ENCODE data around the gene VPS26C. TPM values are rescaled to one million over a fixed set of nuclear protein-coding genes. Genes with fewer than 3 reads are reported as not detected.

The VPS26C gene
- total and polyA plus RNA-seq, 10 of the 15 experiments (the other 5 are each of a cell fraction or from before 2014, with no cell fraction given), result 32.5 to 65.1 (median 48.0) TPM

DNA sequence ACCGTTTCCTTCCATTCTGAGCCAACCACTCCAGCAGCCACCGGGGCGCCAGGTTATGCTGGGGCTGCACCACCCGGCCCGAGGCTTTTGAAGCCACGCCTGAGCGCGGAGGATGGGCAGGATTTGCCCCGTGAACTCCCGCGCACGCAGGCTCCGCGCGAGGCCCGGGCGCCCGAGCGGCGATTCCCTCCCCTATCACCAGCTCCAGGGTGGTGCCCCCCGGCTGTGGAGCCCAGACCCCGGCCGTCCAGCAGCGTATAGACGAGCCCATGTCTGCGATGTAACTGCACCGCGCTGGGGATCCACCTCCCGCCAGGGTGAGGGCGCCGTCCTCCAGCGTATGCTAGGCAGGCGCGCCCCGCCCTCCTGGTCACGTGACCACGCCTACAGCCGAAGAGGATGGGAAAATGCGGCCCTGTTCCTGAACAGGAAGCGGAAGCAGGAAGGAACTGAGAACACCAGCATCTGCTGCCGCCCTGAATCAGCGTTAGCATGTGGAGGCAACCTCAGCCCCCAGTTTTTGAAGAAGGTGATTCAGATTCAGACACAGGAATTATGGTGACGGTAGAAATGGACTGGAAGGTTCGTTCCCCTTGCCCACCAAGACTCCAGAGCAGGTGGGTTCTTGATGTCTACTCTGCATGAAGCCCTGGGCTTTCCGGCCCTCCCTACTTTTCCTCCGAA, 46.0 kb downstream of the VPS26C start (continued):
- TF ChIP-seq POLR2AphosphoS5 (IDR thresholded peaks at IDR 0.05; ENCODE audit: low read length), result peak; percentile 74
- no peak for TF ChIP-seq SRF (IDR thresholded peaks at IDR 0.05; ENCODE audit: low read depth in 2 of 2, low read length in 2 of 2)
- TF ChIP-seq, protein P1, sequence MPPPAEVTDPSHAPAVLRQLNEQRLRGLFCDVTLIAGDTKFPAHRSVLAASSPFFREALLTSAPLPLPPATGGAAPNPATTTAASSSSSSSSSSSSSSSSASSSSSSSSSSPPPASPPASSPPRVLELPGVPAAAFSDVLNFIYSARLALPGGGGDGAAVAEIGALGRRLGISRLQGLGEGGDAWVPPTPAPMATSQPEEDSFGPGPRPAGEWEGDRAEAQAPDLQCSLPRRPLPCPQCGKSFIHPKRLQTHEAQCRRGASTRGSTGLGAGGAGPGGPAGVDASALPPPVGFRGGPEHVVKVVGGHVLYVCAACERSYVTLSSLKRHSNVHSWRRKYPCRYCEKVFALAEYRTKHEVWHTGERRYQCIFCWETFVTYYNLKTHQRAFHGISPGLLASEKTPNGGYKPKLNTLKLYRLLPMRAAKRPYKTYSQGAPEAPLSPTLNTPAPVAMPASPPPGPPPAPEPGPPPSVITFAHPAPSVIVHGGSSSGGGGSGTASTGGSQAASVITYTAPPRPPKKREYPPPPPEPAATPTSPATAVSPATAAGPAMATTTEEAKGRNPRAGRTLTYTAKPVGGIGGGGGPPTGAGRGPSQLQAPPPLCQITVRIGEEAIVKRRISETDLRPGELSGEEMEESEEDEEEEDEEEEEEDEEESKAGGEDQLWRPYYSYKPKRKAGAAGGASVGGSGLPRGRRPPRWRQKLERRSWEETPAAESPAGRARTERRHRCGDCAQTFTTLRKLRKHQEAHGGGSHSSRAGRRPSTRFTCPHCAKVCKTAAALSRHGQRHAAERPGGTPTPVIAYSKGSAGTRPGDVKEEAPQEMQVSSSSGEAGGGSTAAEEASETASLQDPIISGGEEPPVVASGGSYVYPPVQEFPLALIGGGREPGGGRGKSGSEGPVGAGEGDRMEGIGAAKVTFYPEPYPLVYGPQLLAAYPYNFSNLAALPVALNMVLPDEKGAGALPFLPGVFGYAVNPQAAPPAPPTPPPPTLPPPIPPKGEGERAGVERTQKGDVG (CRISPR knock-in tag; IDR thresholded peaks at IDR 0.05), result peak; percentile 93
- no peak for TF ChIP-seq RFX5 (IDR thresholded peaks at IDR 0.05; ENCODE audit: low read depth, low read length)
- TF ChIP-seq KDM1A (IDR thresholded peaks at IDR 0.05; ENCODE audit: borderline replicate concordance), result no peak

DNA sequence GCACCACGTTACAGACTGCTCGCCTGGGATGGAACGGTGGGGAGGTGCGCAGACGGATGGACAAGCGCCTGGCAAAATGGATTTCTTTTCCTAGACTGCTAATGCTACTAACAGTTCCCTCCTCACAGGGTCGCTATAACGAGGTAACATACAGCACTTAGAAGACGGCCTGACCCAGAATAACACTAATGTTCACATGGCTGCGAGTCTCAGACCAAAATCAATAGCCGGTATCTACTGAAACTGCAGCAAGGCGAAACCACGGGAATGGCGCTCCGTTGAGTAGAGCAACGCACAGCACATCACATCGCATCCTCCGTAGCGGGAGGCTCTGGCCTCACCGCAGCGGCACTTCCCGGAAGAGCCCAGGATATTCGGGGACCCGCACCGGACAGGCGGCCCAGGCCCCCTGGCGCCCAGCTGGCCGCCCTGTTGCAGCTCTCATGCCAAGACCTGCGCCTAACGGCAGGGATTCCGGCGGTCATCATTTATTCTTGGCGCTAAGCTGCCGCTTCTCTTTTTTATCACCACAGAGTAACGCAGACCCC, 46.6 kb downstream of the VPS26C start:
- 3% methylated on average over 35 of the region's 35 CpGs for WGBS (ENCODE audit: insufficient coverage, insufficient replicate concordance, low lambda C conversion rate, missing lambda C conversion rate)
- in situ Hi-C loops (cut with MboI), result no loop called here
- ATAC-seq, result peak; percentile 69
- DNase-seq (ENCODE audit: low read depth, low spot score), result no peak
- ChIA-PET CTCF (interaction anchor here (1.0 to 2.5 kb wide), 11 partner anchors 11 to 344 kb away, joined by 3 to 9 read pairs (median 5); no protein-coding TSS in a partner anchor), POLR2A (interaction anchor here (0.9 to 1.2 kb wide), 2 partner anchors 12 to 13 kb away, joined by 3 read pairs; no protein-coding TSS in a partner anchor), RAD21 (ENCODE audit: unreplicated experiment) (interaction anchor here (0.7 to 2.1 kb wide), 6 partner anchors 35 to 336 kb away, joined by 3 to 7 read pairs (median 3); no protein-coding TSS in a partner anchor), SMC1A (ENCODE audit: uncharacterized antibody, unreplicated experiment) (interaction anchor here (1.1 to 2.5 kb wide), 4 partner anchors 10 to 54 kb away, joined by 3 to 15 read pairs (median 4); no protein-coding TSS in a partner anchor)
- Histone ChIP-seq H3K27ac (ENCODE audit: control insufficient read depth, insufficient read depth) (peak overlapping the region; percentile 73), H3K27me3 (replicated peaks in 1 of 2; ENCODE audit: control insufficient read depth in 2 of 2, insufficient read depth in 2 of 2, low read length in 1 of 2) (no peaks in the 10 kb centered on the region), H3K9ac (ENCODE audit: control insufficient read depth, insufficient read depth, low read length) (peak overlapping the region; percentile 43), H4K20me1 (ENCODE audit: control insufficient read depth, insufficient read depth) (no peaks in the 10 kb centered on the region), H3K79me2 (ENCODE audit: control insufficient read depth, insufficient read depth, low read length) (no peaks in the 10 kb centered on the region), H3K4me3 (peak overlapping the region; percentile 91), H3K9me3 (replicated peaks; ENCODE audit: control insufficient read depth, insufficient read depth, low read length) (no peaks in the 10 kb centered on the region; the same call in 2 of the 3 replicates), H3K4me2 (ENCODE audit: control insufficient read depth, insufficient read depth) (peak overlapping the region; percentile 71), H2AFZ (ENCODE audit: control insufficient read depth, low read depth, low read length) (peak overlapping the region; percentile 91), H3K36me3 (ENCODE audit: control insufficient read depth in 2 of 2, insufficient read depth in 2 of 2, low read length in 1 of 2) (peaks cover 0 to 2% of the 10 kb centered on the region in 2 experiments; a peak in 1 of 4 replicates), H3K4me1 (ENCODE audit: control insufficient read depth, insufficient read depth, low read length) (peaks cover 9% of the 10 kb centered on the region)
- intact Hi-C loops (cut with micrococcal nuclease; ENCODE audit: unreplicated experiment), result loop anchor here (2.0 kb wide), 3 partner anchors 36 to 146 kb away; partner anchors contain the start of genes DYRK1A and VPS26C
- TSS peak; percentile 47 for BruUV-seq (replicated peaks)
- peak; percentile 23 for FAIRE-seq
- TF ChIP-seq HDAC6 (IDR thresholded peaks at IDR 0.05; ENCODE audit: unreplicated experiment), result peak; percentile 19
- TF ChIP-seq SIX5 (IDR thresholded peaks at IDR 0.05; ENCODE audit: low read depth, low read length, severe bottlenecking), result no peak
- TF ChIP-seq CEBPB (IDR thresholded peaks at IDR 0.05; ENCODE audit: borderline replicate concordance in 1 of 2, low read depth in 2 of 2, low read length in 2 of 2), result no peak
- TF ChIP-seq YY1 (IDR thresholded peaks at IDR 0.05; ENCODE audit: low read depth, low read length), result 0 out of 2 replicates have a peak, but pooled peaks have one; percentile 55
- TF ChIP-seq, protein P2, sequence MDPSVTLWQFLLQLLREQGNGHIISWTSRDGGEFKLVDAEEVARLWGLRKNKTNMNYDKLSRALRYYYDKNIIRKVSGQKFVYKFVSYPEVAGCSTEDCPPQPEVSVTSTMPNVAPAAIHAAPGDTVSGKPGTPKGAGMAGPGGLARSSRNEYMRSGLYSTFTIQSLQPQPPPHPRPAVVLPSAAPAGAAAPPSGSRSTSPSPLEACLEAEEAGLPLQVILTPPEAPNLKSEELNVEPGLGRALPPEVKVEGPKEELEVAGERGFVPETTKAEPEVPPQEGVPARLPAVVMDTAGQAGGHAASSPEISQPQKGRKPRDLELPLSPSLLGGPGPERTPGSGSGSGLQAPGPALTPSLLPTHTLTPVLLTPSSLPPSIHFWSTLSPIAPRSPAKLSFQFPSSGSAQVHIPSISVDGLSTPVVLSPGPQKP (IDR thresholded peaks at IDR 0.05; ENCODE audit: low read depth, low read length), result no peak
- TF ChIP-seq, protein P3, sequence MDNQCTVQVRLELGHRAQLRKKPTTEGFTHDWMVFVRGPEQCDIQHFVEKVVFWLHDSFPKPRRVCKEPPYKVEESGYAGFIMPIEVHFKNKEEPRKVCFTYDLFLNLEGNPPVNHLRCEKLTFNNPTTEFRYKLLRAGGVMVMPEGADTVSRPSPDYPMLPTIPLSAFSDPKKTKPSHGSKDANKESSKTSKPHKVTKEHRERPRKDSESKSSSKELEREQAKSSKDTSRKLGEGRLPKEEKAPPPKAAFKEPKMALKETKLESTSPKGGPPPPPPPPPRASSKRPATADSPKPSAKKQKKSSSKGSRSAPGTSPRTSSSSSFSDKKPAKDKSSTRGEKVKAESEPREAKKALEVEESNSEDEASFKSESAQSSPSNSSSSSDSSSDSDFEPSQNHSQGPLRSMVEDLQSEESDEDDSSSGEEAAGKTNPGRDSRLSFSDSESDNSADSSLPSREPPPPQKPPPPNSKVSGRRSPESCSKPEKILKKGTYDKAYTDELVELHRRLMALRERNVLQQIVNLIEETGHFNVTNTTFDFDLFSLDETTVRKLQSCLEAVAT (IDR thresholded peaks at IDR 0.05), result 0 out of 2 replicates have a peak, but pooled peaks have one; percentile 12
- peak; percentile 59 for TF ChIP-seq KLF5 (IDR thresholded peaks at IDR 0.05; ENCODE audit: partially characterized antibody)
- TF ChIP-seq SMARCA5 (IDR thresholded peaks at IDR 0.05), result peak; percentile 10; the same call in 1 of the 2 replicates
